K562 (cell line): Measurements from ENCODE around the gene LDLR. TPM values are rescaled to one million over a fixed set of nuclear protein-coding genes. Genes with fewer than 3 reads are reported as not detected.
"Not testable (repeated sequence)": the region's sequence is repeated elsewhere in the genome, so short reads cannot be mapped to it uniquely, and the experiment has no call there.

ENCODE experiments used
- ATAC-seq: fragments of 200-7000 bp; cut with Tn5 transposase; 3 replicates; pipeline ENCODE4 v1.9.1; 2020; ENCODE audit warnings: moderate library complexity
- BruUV-seq: library from RNA; stranded (reverse); fragments of 400-500 nt; replicated peaks from 2 replicates; lab custom pipeline; 2021; lab: Mats Ljungman, UMichigan
- CTCF ChIA-PET: fragments of 300-600 bp; formaldehyde crosslinking; extraction: SDS; loops from one replicate; lab custom pipeline; 2021; ENCODE audit warnings: low intra/inter-chr PET ratio; lab: Yijun Ruan, JAX
- POLR2A ChIA-PET: fragments of 300-600, 350-650 bp; sonication (Branson Sonifier 250); formaldehyde crosslinking; extraction: SDS; loops from one replicate; lab custom pipeline; 2021; ENCODE audit warnings: antibody characterized with exemption, inconsistent platforms; lab: Yijun Ruan, JAX
- DNase-seq, 4 experiments: peaks; one replicate each; pipeline versions ENCODE4 v3.0.0 to v3.0.0-alpha.2; 2011 to 2018; ENCODE audit warnings: low spot score in 3 of 4, mixed read lengths in 3 of 4; ENCODE audit errors: extremely low read depth in 1 of 4
- FAIRE-seq: peaks from 2 replicates; lab custom pipeline; 2011; peaks lifted over from hg19 to GRCh38; lab: Jason Lieb, UNC
- H2AFZ ChIP-seq: 2 replicates; pipeline ENCODE4 v1.6.0; 2011; ENCODE audit warnings: low read depth, low read length, control low read depth, inconsistent platforms
- H3K27ac ChIP-seq: fragments of 200-600 bp; 3 replicates; pipeline ENCODE4 v1.8.0; 2011; ENCODE audit warnings: low read depth, mild to moderate bottlenecking, control low read depth, inconsistent platforms, low read length, moderate library complexity, mixed read lengths; ENCODE audit errors: extremely low read depth
- H3K27me3 ChIP-seq, 2 experiments: fragments of 300-600 bp in 1 of 2; 2 replicates in 1 of 2; 3 replicates in 1 of 2; pipeline versions ENCODE4 v1.6.0 to v1.8.0; 2011; ENCODE audit warnings: inconsistent platforms in 2 of 2, low read length in 2 of 2, mild to moderate bottlenecking in 1 of 2, mixed read lengths in 1 of 2, moderate library complexity in 1 of 2; ENCODE audit not compliant: control insufficient read depth in 2 of 2, insufficient read depth in 2 of 2
- H3K36me3 ChIP-seq: fragments of 300-600 bp; 3 replicates; pipeline ENCODE4 v1.8.0; 2011; ENCODE audit warnings: mild to moderate bottlenecking, low read length, inconsistent platforms; ENCODE audit not compliant: control insufficient read depth, insufficient read depth
- H3K4me1 ChIP-seq, 2 experiments: fragments of 200-600 bp in 1 of 2; replicated peaks in 1 of 2; 2 replicates in 1 of 2; 3 replicates in 1 of 2; pipeline versions ENCODE4 v1.5.1 to v1.8.0; 2011; ENCODE audit warnings: inconsistent platforms in 2 of 2, low read length in 2 of 2, mild to moderate bottlenecking in 1 of 2, mixed read lengths in 1 of 2, moderate library complexity in 1 of 2; ENCODE audit not compliant: control insufficient read depth in 2 of 2, insufficient read depth in 2 of 2
- H3K4me2 ChIP-seq: 2 replicates; pipeline ENCODE4 v1.6.1; 2011; ENCODE audit warnings: low read length, control low read depth, inconsistent platforms, mixed read lengths; ENCODE audit not compliant: insufficient read depth
- H3K4me3 ChIP-seq: fragments of 200-600 bp; sonication (generic), shearing (Covaris generic); 2 replicates; pipeline ENCODE4 v1.5.1; 2016; ENCODE audit warnings: control low read depth, inconsistent platforms
- H3K79me2 ChIP-seq: fragments of 200-600 bp; 3 replicates; pipeline ENCODE4 v1.8.0; 2011; ENCODE audit warnings: low read length, inconsistent platforms; ENCODE audit not compliant: control insufficient read depth, insufficient read depth
- H3K9ac ChIP-seq, 2 experiments: 2 replicates each; pipeline versions ENCODE4 v1.6.0 to v1.6.1; 2011; ENCODE audit warnings: low read depth in 2 of 2, low read length in 2 of 2, control low read depth in 1 of 2, inconsistent platforms in 1 of 2, mild to moderate bottlenecking in 1 of 2, mixed read lengths in 1 of 2; ENCODE audit not compliant: insufficient read depth in 1 of 2
- H3K9me1 ChIP-seq: one replicate; pipeline ENCODE4 v1.6.0; 2011; ENCODE audit warnings: inconsistent platforms, mild to moderate bottlenecking, low read length, moderate library complexity; ENCODE audit not compliant: control insufficient read depth, insufficient read depth
- H3K9me3 ChIP-seq: replicated peaks from 2 replicates; pipeline ENCODE4 v1.5.1; 2011; ENCODE audit warnings: low read depth, low read length, inconsistent platforms; ENCODE audit not compliant: control insufficient read depth, insufficient read depth
- H4K20me1 ChIP-seq: replicated peaks from 2 replicates; pipeline ENCODE4 v1.6.1; 2011; ENCODE audit warnings: low read length, inconsistent platforms, mixed read lengths; ENCODE audit not compliant: control insufficient read depth, insufficient read depth
- DPF2 ChIP-seq: fragments of 450-650 bp; IDR thresholded peaks from 2 replicates; pipeline ENCODE4 v1.6.1; 2016
- KDM1A ChIP-seq, 2 experiments: fragments of 450-650 bp; IDR thresholded peaks; 2 replicates each; pipeline ENCODE4 v1.6.1; 2016; ENCODE audit warnings: mild to moderate bottlenecking in 2 of 2
- NFIC ChIP-seq: fragments of 450-650 bp; IDR thresholded peaks from 2 replicates; pipeline ENCODE4 v1.6.1; 2017; ENCODE audit warnings: mild to moderate bottlenecking, inconsistent platforms
- PTBP1 ChIP-seq: fragments of 200-400 bp; formaldehyde crosslinking; IDR thresholded peaks from 2 replicates; pipeline ENCODE4 v1.6.1; 2017; ENCODE audit warnings: low read depth, low read length
- ZNF121 ChIP-seq: sonication (generic); formaldehyde crosslinking; conservative IDR thresholded peaks from 2 replicates; pipeline ENCODE4 v1.8.0; 2022; ENCODE audit warnings: missing genetic modification reagents
- WGBS: fragments of 100-300 bp; shearing (Covaris generic); methylation state at CpG from one replicate; pipeline ENCODE4 v1.1.6; 2016; ENCODE audit warnings: low coverage, mixed read lengths; ENCODE audit not compliant: insufficient coverage; ENCODE audit errors: missing lambda C conversion rate; 5-methylcytosine and 5-hydroxymethylcytosine counted together
- in situ Hi-C: fragments of 300-500 bp; cut with MboI; formaldehyde crosslinking; loops from 4 replicates; pipeline ENCODE4 v1.15.0; 2018; ENCODE audit warnings: inconsistent platforms, mixed read lengths
- intact Hi-C: fragments of 100-400 bp; cut with micrococcal nuclease; formaldehyde crosslinking; loops from 2 replicates; pipeline ENCODE4 v1.14.2; 2022
- polyA plus RNA-seq, 8 experiments: library from polyadenylated mRNA; depleted of rRNA in 4 of 8; stranded (reverse) in 5 of 8; unstranded in 3 of 8; fragments of >200 nt; fragmentation: Nextera tagmentation in 2 of 8; fragmentation: Illumina TruSeq in 1 of 8; extraction: Ambion mirVana in 2 of 8; extraction: Trizol in 1 of 8; gene quantifications; 2 replicates each; pipeline versions ENCODE4 v1.2.1 to v1.2.3, GENCODE V29; 2011 to 2014; ENCODE audit warnings: inconsistent platforms in 1 of 8, missing spikeins in 1 of 8
- total RNA-seq, 7 experiments: library from RNA; depleted of rRNA in 6 of 7; stranded (reverse); fragments of >200 nt in 6 of 7; fragmentation: Illumina TruSeq in 2 of 7; extraction: Trizol in 2 of 7; gene quantifications; 2 replicates each; pipeline versions ENCODE4 v1.2.1 to v1.2.3, GENCODE V29; 2011 to 2021; ENCODE audit warnings: low replicate concordance in 1 of 7
- TF ChIP-seq, protein P1 (sequence below): sonication (generic); formaldehyde crosslinking; IDR thresholded peaks from 2 replicates; pipeline ENCODE4 v1.9.0; 2022; ENCODE audit warnings: mild to moderate bottlenecking, missing genetic modification reagents
- TF ChIP-seq, protein P2 (sequence below): fragments of 450-650 bp; formaldehyde crosslinking; IDR thresholded peaks from 2 replicates; pipeline ENCODE4 v1.4.0; 2022; ENCODE audit warnings: missing genetic modification characterization

LDLR gene
- total and polyA plus RNA-seq, 9 of the 15 experiments (the other 6 are each of a cell fraction or from before 2014, with no cell fraction given): 19.9 to 114 (median 56.3) TPM

DNA sequence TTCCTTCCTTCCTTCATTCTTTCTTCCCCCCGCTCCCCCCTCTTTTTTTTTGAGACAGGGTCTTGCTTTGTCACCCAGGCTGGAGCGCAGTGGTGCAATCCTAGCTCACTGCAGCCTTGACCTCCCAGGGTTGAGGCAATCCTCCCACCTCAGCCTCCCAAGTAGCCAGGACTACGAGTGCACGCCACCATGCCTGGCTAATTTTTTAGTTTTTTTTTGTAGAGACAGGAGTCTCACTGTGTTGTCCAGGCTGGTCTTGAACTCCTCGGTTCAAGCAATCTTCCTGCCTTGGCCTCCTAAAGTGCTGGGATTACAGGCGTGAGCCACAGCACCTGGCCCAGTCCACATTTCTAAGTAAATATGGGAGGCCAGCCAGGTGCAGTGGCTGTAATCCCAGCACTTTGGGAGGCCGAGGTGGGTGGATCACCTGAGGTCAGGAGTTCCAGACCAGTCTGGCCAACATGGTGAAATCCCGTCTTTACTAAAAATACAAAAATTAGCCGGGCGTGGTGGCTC, 50.8 kb downstream of the LDLR start:
- H3K9me3 ChIP-seq, ATAC-seq, CTCF ChIA-PET, H3K4me3 ChIP-seq, FAIRE-seq, POLR2A ChIA-PET, H3K27me3 ChIP-seq, in situ Hi-C loops, intact Hi-C loops, H4K20me1 ChIP-seq, H3K4me2 ChIP-seq: not testable (repeated sequence)
- Histone ChIP-seq H3K27ac (peak overlapping the region; percentile 50; the same call in 1 of the 3 replicates), H3K4me1 (peaks cover 41 to 65% of the 10 kb centered on the region in 2 experiments)
- WGBS: 83% methylated on average over 10 of the region's 10 CpGs
- 0 out of 2 replicates have a peak, but pooled peaks have one; percentile 1 for TF ChIP-seq NFIC
- TF ChIP-seq, protein P1, sequence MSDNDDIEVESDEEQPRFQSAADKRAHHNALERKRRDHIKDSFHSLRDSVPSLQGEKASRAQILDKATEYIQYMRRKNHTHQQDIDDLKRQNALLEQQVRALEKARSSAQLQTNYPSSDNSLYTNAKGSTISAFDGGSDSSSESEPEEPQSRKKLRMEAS (CRISPR knock-in tag): 0 out of 2 replicates have a peak, but pooled peaks have one; percentile 2
- peak; percentile 69 for TF ChIP-seq ZNF121 (CRISPR knock-in tag)
- TF ChIP-seq DPF2: 0 out of 2 replicates have a peak, but pooled peaks have one; percentile 53
- TF ChIP-seq, protein P2, sequence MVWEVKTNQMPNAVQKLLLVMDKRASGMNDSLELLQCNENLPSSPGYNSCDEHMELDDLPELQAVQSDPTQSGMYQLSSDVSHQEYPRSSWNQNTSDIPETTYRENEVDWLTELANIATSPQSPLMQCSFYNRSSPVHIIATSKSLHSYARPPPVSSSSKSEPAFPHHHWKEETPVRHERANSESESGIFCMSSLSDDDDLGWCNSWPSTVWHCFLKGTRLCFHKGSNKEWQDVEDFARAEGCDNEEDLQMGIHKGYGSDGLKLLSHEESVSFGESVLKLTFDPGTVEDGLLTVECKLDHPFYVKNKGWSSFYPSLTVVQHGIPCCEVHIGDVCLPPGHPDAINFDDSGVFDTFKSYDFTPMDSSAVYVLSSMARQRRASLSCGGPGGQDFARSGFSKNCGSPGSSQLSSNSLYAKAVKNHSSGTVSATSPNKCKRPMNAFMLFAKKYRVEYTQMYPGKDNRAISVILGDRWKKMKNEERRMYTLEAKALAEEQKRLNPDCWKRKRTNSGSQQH (CRISPR knock-in tag): 0 out of 2 replicates have a peak, but pooled peaks have one; percentile 7
- TF ChIP-seq PTBP1: 0 out of 2 replicates have a peak, but pooled peaks have one; percentile 3
- TF ChIP-seq KDM1A (IDR thresholded peaks at IDR 0.05): 0 out of 4 replicates have a peak, but pooled peaks of 1 of the 2 experiments have one; percentile 16
- TF ChIP-seq, all 486 proteins: peak for 7; not testable (repeated sequence) for 479
- H3K9ac ChIP-seq, H3K36me3 ChIP-seq, DNase-seq, H3K79me2 ChIP-seq, H3K9me1 ChIP-seq, H2AFZ ChIP-seq, BruUV-seq: not testable (repeated sequence)
